GM12873 (cell line): ENCODE data around the gene SLC22A14.

Source experiments
- CTCF ChIP-seq: IDR thresholded peaks from 2 replicates; pipeline ENCODE4 v1.5.1; 2012; ENCODE audit warnings: low read depth, mild to moderate bottlenecking, moderate library complexity, low read length, control low read depth; ENCODE audit not compliant: insufficient read depth; ENCODE audit errors: missing control alignments

Gene SLC22A14

GRCh38 chr3:38353151-38353550 is 71.1 kb downstream of the SLC22A14 start:
- TF ChIP-seq CTCF: no peak

GRCh38 chr3:38354588-38355330 is 72.7 kb downstream of the SLC22A14 start:
- no peak for TF ChIP-seq CTCF

- TF ChIP-seq CTCF: no peak
Observed at GRCh38 chr3:38359038-38359437, 76.9 kb downstream of the SLC22A14 start.

- TF ChIP-seq CTCF: no peak
Observed at GRCh38 chr3:38360345-38360744, 78.3 kb downstream of the SLC22A14 start.

GRCh38 chr3:38361496-38361895 is 79.4 kb downstream of the SLC22A14 start:
- no peak for TF ChIP-seq CTCF

- TF ChIP-seq CTCF: no peak
Observed at GRCh38 chr3:38362825-38363224, 80.7 kb downstream of the SLC22A14 start.

- no peak for TF ChIP-seq CTCF
Observed at GRCh38 chr3:38364721-38365400, 82.8 kb downstream of the SLC22A14 start.
